Type B pancreatic cell (in vitro differentiated cells): ENCODE data around the gene OPHN1. TPM values are rescaled to one million over a fixed set of nuclear protein-coding genes. Genes with fewer than 3 reads are reported as not detected.

Source experiments
- DNase-seq: peaks from one replicate; pipeline ENCODE4 v3.0.0; 2021; ENCODE audit warnings: mixed read lengths; ENCODE audit not compliant: unreplicated experiment; ENCODE audit errors: extremely low spot score
- H3K27ac Mint-ChIP-seq: 2 replicates; pipeline ENCODE4 v1.8.0; 2021; ENCODE audit warnings: mild to moderate bottlenecking, mixed read lengths
- H3K27me3 Mint-ChIP-seq: 2 replicates; pipeline ENCODE4 v1.8.0; 2021; ENCODE audit warnings: mixed read lengths
- H3K36me3 Mint-ChIP-seq: 2 replicates; pipeline ENCODE4 v1.8.0; 2021; ENCODE audit warnings: mixed read lengths
- H3K4me1 Mint-ChIP-seq: one replicate; pipeline ENCODE4 v1.8.0; 2021; ENCODE audit warnings: mixed read lengths; ENCODE audit not compliant: unreplicated experiment
- H3K4me3 Mint-ChIP-seq: 2 replicates; pipeline ENCODE4 v1.8.0; 2021; ENCODE audit warnings: mild to moderate bottlenecking, mixed read lengths
- H3K9me3 Mint-ChIP-seq: 2 replicates; pipeline ENCODE4 v1.8.0; 2021; ENCODE audit warnings: mixed read lengths
- total RNA-seq: library from RNA; stranded (reverse); gene quantifications from 2 replicates; pipeline ENCODE4 v1.2.1, GENCODE V29; 2021; ENCODE audit warnings: low replicate concordance
- TF ChIP-seq, protein P1 (sequence below): fragments of 200-600 bp; sonication (generic); conservative IDR thresholded peaks from 2 replicates; pipeline ENCODE4 v1.5.0; 2021; ENCODE audit warnings: antibody characterized with exemption, mild to moderate bottlenecking

Gene OPHN1
- total RNA-seq, 1 donor from 2014 or later = 7.4 TPM

GRCh38 chrX:68238568-68238967, 194.7 kb downstream of the OPHN1 start:
- H3K27me3 Mint-ChIP-seq = no peaks in the 10 kb centered on the region
- peaks cover 9% of the 10 kb centered on the region for H3K4me1 Mint-ChIP-seq
- no peaks in the 10 kb centered on the region for H3K9me3 Mint-ChIP-seq
- H3K4me3 Mint-ChIP-seq = no peak overlapping the region
- TF ChIP-seq, protein P1, sequence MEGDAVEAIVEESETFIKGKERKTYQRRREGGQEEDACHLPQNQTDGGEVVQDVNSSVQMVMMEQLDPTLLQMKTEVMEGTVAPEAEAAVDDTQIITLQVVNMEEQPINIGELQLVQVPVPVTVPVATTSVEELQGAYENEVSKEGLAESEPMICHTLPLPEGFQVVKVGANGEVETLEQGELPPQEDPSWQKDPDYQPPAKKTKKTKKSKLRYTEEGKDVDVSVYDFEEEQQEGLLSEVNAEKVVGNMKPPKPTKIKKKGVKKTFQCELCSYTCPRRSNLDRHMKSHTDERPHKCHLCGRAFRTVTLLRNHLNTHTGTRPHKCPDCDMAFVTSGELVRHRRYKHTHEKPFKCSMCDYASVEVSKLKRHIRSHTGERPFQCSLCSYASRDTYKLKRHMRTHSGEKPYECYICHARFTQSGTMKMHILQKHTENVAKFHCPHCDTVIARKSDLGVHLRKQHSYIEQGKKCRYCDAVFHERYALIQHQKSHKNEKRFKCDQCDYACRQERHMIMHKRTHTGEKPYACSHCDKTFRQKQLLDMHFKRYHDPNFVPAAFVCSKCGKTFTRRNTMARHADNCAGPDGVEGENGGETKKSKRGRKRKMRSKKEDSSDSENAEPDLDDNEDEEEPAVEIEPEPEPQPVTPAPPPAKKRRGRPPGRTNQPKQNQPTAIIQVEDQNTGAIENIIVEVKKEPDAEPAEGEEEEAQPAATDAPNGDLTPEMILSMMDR = peak; percentile 45
- no peak overlapping the region for H3K27ac Mint-ChIP-seq
- H3K36me3 Mint-ChIP-seq = no peaks in the 10 kb centered on the region
- no peak for DNase-seq

DNA sequence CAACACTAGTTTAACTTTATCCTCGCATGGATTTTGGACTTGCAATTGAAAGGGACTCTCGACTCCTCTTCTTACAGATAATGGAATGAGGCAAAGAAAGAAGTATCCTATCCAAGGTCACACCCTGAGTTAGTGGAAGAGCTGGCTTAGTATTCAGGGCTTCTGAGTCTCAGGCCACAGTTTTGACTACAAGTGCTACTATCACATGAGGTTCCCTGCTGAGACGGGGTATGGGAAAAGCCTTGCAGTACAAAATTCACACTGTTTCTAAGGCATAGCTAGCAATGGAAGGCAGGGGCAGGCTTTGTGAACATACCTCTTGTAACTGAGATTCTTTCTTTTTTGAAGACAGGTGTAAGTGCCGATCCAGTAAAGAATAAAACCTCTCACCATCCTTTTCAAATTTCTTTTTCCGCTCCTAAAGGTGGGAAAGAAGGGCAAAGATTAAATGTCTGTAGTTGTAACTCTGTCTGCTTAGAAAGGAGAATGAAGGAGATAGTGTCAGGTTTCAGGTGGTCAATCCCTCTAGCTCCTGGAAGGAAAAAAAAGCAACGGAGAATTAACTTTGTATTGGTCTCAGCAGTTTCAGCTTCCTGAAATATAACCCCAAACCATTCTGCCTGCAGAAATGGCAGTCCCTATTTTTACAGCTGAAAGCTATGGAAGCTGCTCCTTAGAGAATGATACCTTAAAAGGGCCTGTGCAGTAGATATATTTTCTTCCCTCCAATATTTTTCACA, 199.0 kb downstream of the OPHN1 start:
- TF ChIP-seq, protein P1 = no peak
- Mint-ChIP-seq H3K4me1 (peaks cover 9% of the 10 kb centered on the region), H3K4me3 (no peak overlapping the region), H3K27me3 (no peaks in the 10 kb centered on the region), H3K9me3 (no peaks in the 10 kb centered on the region), H3K27ac (no peak overlapping the region), H3K36me3 (no peaks in the 10 kb centered on the region)
- no peak for DNase-seq

GRCh38 chrX:68232206-68232605, 201.1 kb downstream of the OPHN1 start:
- Mint-ChIP-seq H3K4me1 (peaks cover 9% of the 10 kb centered on the region), H3K4me3 (no peak overlapping the region), H3K9me3 (peaks cover 4% of the 10 kb centered on the region), H3K27ac (no peak overlapping the region), H3K36me3 (no peaks in the 10 kb centered on the region), H3K27me3 (no peaks in the 10 kb centered on the region)
- DNase-seq = no peak
- TF ChIP-seq, protein P1 = no peak

DNA sequence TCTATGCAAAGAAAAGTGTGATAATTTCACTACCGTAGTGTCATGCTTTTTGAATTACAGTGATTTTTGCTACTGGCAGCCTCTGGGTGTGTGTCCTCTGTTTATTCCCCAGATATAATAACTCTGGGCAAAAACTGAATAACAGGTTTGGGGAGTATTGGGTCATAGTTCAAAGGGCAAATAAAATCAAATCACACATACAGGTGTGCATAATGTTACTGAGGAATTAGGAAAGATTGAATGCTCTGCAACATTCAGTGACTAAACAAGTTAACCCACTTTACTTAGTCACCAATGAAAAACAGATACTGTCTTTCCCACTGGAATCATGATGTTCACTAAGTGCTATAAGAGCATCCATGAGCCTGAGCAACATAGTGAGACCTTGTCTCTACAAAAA, 224.3 kb downstream of the OPHN1 start:
- H3K27me3 Mint-ChIP-seq = no peaks in the 10 kb centered on the region
- H3K4me3 Mint-ChIP-seq = no peak overlapping the region
- no peak overlapping the region for H3K27ac Mint-ChIP-seq
- no peaks in the 10 kb centered on the region for H3K9me3 Mint-ChIP-seq
- TF ChIP-seq, protein P1 = no peak
- DNase-seq = no peak
- H3K36me3 Mint-ChIP-seq = no peaks in the 10 kb centered on the region
- no peaks in the 10 kb centered on the region for H3K4me1 Mint-ChIP-seq

DNA sequence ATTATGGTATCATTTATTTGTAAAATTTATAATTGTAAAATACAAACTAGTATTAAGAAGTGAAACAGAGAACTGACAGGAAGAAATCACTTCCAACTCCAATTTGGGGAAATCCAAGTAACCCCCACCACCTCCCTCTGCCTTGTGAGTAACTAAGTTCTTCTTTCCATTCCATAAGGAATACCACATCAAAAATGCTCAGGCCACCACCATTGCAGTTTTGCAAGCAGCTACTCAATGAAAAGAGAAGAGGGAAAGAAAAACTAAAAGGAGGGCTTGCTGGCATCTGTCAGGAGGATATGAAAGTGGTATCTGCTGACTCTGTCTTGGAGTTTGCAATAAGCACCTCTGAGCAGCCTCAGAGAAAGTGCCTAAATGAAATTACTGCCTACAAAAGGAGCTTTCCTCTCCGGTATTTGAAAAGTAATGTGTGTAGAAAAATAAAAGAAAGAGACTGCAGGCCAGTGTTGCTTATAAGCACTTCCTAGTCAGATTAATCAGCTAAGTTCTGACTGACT, 228.7 kb downstream of the OPHN1 start:
- Mint-ChIP-seq H3K27me3 (no peaks in the 10 kb centered on the region), H3K4me1 (no peaks in the 10 kb centered on the region), H3K4me3 (no peak overlapping the region), H3K27ac (no peak overlapping the region), H3K9me3 (no peaks in the 10 kb centered on the region), H3K36me3 (no peaks in the 10 kb centered on the region)
- TF ChIP-seq, protein P1 = no peak
- no peak for DNase-seq
